Pancreas (tissue), 10 donors: Measurements from ENCODE around the gene LIG1. TPM values are rescaled to one million over a fixed set of nuclear protein-coding genes. Genes with fewer than 3 reads are reported as not detected.
A peak's percentile ranks its signal among the peaks of the same experiment; 100 is the strongest.

Source experiments
- ATAC-seq, 4 donors: fragments of 200-7000 bp; cut with Tn5 transposase; one replicate each; pipeline versions ENCODE4 v1.8.0 to v1.9.1; 2020; ENCODE audit warnings: mild to moderate bottlenecking in 4 of 4, moderate library complexity in 4 of 4
- DNase-seq, 6 donors: peaks; one replicate each; pipeline ENCODE4 v3.0.0-alpha.2; 2020
- FAIRE-seq: peaks from 2 replicates; lab custom pipeline; 2012; peaks lifted over from hg19 to GRCh38; lab: Jason Lieb, UNC
- H3K27ac ChIP-seq, 4 donors: fragments of 200-600 bp; sonication (generic); 1 replicate in 3 of 4; 2 replicates in 1 of 4; pipeline versions ENCODE4 v1.5.0 to v1.8.0; 2020
- H3K27me3 ChIP-seq, 4 donors: fragments of 200-600 bp; one replicate each; pipeline ENCODE4 v1.8.0; 2021
- H3K36me3 ChIP-seq, 3 donors: fragments of 200-600 bp; sonication (generic) in 1 of 3; one replicate each; pipeline versions ENCODE4 v1.5.0 to v1.8.0; 2020 to 2021
- H3K4me1 ChIP-seq, 3 donors: fragments of 200-600 bp; one replicate each; pipeline ENCODE4 v1.8.0; 2021
- H3K4me3 ChIP-seq, 4 donors: fragments of 200-600 bp; sonication (generic) in 2 of 4; one replicate each; pipeline versions ENCODE4 v1.5.0 to v1.8.0; 2020 to 2021
- H3K9me3 ChIP-seq, 4 donors: fragments of 200-600 bp; one replicate each; pipeline ENCODE4 v1.8.0; 2021
- CTCF ChIP-seq, 4 donors: fragments of 200-600 bp; sonication (generic) in 3 of 4; IDR thresholded peaks; one replicate each; pipeline versions ENCODE4 v1.5.0 to v1.8.0; 2021; ENCODE audit warnings: antibody characterized with exemption in 4 of 4
- WGBS, 2 donors: extraction: QIAGEN DNeasy Blood & Tissue Kit; methylation state at CpG; one replicate each; pipeline ENCODE4 v1.1.7; 2013; 5-methylcytosine and 5-hydroxymethylcytosine counted together
- intact Hi-C, 3 donors: fragments of 100-400 bp; cut with DNase I; formaldehyde crosslinking; loops; one replicate each; pipeline versions ENCODE4 v1.11.1 to v1.14.2; 2022
- polyA plus RNA-seq, 2 donors: library from polyadenylated mRNA; stranded (reverse); fragments of 200-250 nt; gene quantifications; one replicate each; pipeline ENCODE4 v1.2.3, GENCODE V29; 2013
- total RNA-seq, 6 donors: library from RNA; stranded (reverse); fragmentation: NEBNext Ultra II Directional in 4 of 6; extraction: Animal tissue kit (Norgen Biotek cat#: 25700) in 4 of 6; gene quantifications; one replicate each; pipeline versions ENCODE4 v1.2.1 to v1.2.4, GENCODE V29; 2021 to 2023
- donor health status: healthy with polysubstance abuse.
- donor health status: DM: no; HTN: no; CAD: no; lungs with moderate emphysema.
- donor health status: DM: no; HTN: no; CAD: no.
- donor health status: control.
- donor health status: control.
- donor health status: Bipolar disorder and iron deficiency.
- donor health status: DM: yes; HTN: yes; CAD: no.
- donor health status: DM: no; HTN: no; CAD: no.
- donor health status: DM: no; HTN: no; CAD: no.
- donor health status: DM: yes; HTN: yes; CAD: no.

The LIG1 gene
- total and polyA plus RNA-seq, 8 donors, result 10.1 to 78.8 (median 21.0) TPM

DNA sequence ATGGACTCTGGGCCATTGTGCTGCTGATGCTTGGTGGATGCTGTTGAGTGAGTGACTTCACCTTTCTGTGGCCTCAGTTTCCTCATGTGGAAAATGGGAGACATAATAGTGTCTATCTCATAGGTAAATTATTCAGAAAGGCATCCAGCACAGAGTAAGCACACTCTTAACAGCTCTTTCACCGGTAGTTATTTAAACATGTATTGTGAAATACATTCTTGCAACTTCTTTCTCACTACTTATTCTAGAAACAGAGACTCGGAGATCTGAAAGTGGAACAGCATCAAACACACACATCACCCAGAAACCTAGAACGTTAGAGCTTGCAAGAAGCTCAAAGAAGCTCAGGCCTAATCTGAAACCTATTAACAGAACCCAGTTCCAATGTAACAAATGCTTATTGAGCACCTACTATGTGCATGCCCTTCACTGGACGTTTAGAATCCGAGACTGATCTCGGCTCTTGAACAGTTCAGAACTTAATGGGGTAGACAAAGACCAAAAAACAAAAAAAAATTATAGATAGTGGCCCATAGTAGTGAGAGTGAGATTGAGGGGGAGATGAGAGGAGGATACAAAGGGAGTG lies 4.4 kb upstream of the LIG1 start:
- no peaks in the 10 kb centered on the region for H3K9me3 ChIP-seq
- no peak for FAIRE-seq
- H3K27me3 ChIP-seq, result no peaks in the 10 kb centered on the region
- no peak for ATAC-seq
- 75 to 80% methylated on average over 6 of the region's 6 CpGs for WGBS, 2 donors
- peaks cover 0 to 4% (median 0%) of the 10 kb centered on the region in 3 donors for H3K4me1 ChIP-seq
- DNase-seq, result no peak
- H3K36me3 ChIP-seq, result no peaks in the 10 kb centered on the region
- H3K4me3 ChIP-seq, result no peak overlapping the region
- H3K27ac ChIP-seq, result no peak overlapping the region
- TF ChIP-seq CTCF (IDR thresholded peaks at IDR 0.05), result no peak
- intact Hi-C loops, result no loop called here

DNA sequence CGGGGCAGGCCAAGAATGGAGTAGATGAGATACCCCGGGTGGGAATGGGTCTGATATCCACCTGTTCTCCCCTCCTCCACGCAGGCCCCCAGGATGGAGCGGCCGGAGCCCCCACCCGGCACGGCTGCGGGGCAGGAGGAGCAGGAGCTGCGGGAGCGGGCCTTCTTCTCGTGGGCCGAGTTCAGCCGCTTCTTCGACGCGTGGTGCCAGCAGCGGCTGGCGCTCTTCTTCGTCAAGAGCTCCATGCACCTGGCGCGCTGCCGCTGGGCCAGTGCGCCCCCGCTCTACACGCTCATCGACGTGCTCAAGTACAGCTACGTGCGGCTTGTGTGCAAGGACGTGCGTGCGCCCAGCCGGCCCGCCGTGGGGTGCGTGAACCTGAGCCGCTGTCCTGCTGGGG lies 1.6 kb upstream of the LIG1 start:
- WGBS, 2 donors, result 84 to 85% methylated on average over 37 of the region's 37 CpGs
- Histone ChIP-seq H3K36me3 (no peaks in the 10 kb centered on the region), H3K4me3 (no peak overlapping the region), H3K27ac (no peak overlapping the region), H3K27me3 (no peaks in the 10 kb centered on the region), H3K4me1 (peaks cover 0 to 8% (median 0%) of the 10 kb centered on the region in 3 donors), H3K9me3 (no peaks in the 10 kb centered on the region)
- peak in 5 of 6 donors; percentile 12 to 69 (median 31) for DNase-seq
- no peak for FAIRE-seq
- TF ChIP-seq CTCF (IDR thresholded peaks at IDR 0.05), result no peak
- intact Hi-C loops, result no loop called here
- ATAC-seq, result no peak

DNA sequence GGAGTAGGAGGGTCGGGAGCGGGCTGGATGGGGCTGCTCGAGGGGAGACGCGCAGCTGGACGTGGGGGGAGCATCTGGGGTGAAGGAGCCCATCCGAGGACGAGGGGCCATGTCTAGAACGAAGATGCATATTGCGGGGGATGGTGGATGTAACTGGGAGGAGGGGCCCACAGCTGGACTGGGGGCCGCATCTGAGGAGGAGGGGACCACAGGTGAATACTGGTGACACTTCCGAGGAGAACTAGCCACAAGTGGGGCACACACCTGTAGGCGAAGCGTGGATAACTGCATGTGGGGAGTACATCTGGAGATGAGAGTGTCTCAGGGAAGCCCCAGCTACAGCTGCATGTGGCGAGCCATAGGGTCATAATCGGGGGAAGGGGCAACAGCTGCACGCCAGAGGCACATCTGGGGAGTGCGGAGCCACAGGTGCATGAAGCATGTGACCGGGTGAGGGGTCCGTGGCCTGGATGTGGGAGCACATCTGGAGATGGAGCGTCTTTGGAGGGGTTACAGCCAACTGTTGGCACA lies 738 bp upstream of the LIG1 start:
- H3K4me3 ChIP-seq, result peak overlapping the region; percentile 74 to 91 (median 84)
- peaks cover 0 to 8% (median 0%) of the 10 kb centered on the region in 3 donors for H3K4me1 ChIP-seq
- 1 to 2% methylated on average over 21 of the region's 21 CpGs for WGBS, 2 donors
- intact Hi-C loops, result no loop called here
- H3K27ac ChIP-seq, result peak overlapping the region in 2 of 4 donors; percentile 92 to 96
- ATAC-seq (peak in 1 of 4 donors; percentile 1), DNase-seq (peak in 2 of 6 donors; percentile 20 to 41), FAIRE-seq (no peak)
- no peak for TF ChIP-seq CTCF (IDR thresholded peaks at IDR 0.05)
- H3K36me3 ChIP-seq, result no peaks in the 10 kb centered on the region
- H3K27me3 ChIP-seq, result no peaks in the 10 kb centered on the region
- H3K9me3 ChIP-seq, result no peaks in the 10 kb centered on the region

DNA sequence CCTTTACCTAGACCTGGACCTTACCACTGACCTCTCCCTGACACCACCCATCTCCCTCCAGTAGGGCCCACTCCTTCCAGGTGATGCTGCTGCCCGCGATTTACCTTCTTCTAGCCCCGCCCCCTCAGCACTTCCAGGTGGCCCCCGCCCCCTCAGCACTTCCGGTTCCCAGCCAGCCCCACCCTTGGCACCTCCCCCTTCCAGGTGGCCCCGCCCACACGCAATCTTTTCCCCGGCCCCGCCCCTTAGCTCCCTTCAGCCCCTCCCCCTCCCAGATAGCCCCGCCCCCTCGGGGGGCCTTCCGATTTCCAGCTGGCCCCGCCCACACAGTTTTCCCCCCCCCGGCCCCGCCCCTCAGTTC lies 586 bp downstream of the LIG1 start:
- peaks cover 0 to 8% (median 0%) of the 10 kb centered on the region in 3 donors for H3K36me3 ChIP-seq
- peak; percentile 68 to 86 (median 78) for ATAC-seq
- H3K27ac ChIP-seq, result peak overlapping the region in 3 of 4 donors; percentile 90 to 96 (median 92)
- DNase-seq, result peak; percentile 71 to 97 (median 91)
- H3K4me1 ChIP-seq, result peaks cover 0 to 8% (median 0%) of the 10 kb centered on the region in 3 donors
- no peaks in the 10 kb centered on the region for H3K27me3 ChIP-seq
- H3K9me3 ChIP-seq, result no peaks in the 10 kb centered on the region
- peak overlapping the region in 3 of 4 donors; percentile 74 to 91 (median 83) for H3K4me3 ChIP-seq
- TF ChIP-seq CTCF (IDR thresholded peaks at IDR 0.05), result no peak
- FAIRE-seq, result no peak
- intact Hi-C loops, result no loop called here
- 2 to 4% methylated on average over 15 of the region's 15 CpGs for WGBS, 2 donors

GRCh38 chr19:48168689-48169088 lies 1.5 kb downstream of the LIG1 start:
- peaks cover 0 to 8% (median 0%) of the 10 kb centered on the region in 3 donors for H3K4me1 ChIP-seq
- 78 to 83% methylated on average over 5 of the region's 5 CpGs for WGBS, 2 donors
- H3K9me3 ChIP-seq, result no peaks in the 10 kb centered on the region
- ATAC-seq, result no peak
- no peaks in the 10 kb centered on the region for H3K27me3 ChIP-seq
- DNase-seq, result no peak
- TF ChIP-seq CTCF (IDR thresholded peaks at IDR 0.05), result no peak
- no peak for FAIRE-seq
- intact Hi-C loops, result no loop called here
- peaks cover 0 to 13% (median 0%) of the 10 kb centered on the region in 3 donors for H3K36me3 ChIP-seq
- H3K27ac ChIP-seq, result no peak overlapping the region
- H3K4me3 ChIP-seq, result no peak overlapping the region
